Measurements from ENCODE around the gene RARRES2.

DNA sequence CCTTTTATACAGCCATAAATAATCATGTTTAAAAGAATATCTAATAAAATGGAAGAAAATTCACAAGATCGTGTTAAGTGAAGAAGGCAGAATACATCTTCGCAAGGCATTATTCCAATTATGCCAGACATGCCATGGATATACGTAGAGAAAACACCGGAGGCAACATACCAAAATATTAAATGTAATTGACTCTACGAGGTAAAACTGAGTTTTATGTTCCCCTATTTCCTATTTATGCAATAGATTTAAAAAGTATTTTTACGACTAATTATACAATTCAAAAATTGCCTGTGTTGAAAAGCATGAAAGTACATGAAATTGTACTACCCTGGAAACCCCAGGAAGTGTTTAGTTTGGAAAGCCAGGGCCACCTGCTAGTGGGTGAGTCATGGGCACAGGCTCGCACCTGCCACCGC lies 26.3 kb upstream of the RARRES2 start:
- TF ChIP-seq CTCF (IDR thresholded peaks at IDR 0.05; ENCODE audit: low read depth, low read length, poor library complexity, severe bottlenecking) (no peak), EZH2phosphoT487 (IDR thresholded peaks at IDR 0.05; ENCODE audit: borderline replicate concordance, low read length) (no peak)

Data from DOHH2 (cell line).